Testis (tissue), 2 donors: ENCODE measurements around the gene RBM20.

ENCODE experiments used
- CTCF ChIP-seq, 3 experiments: fragments of 450-650 bp in 2 of 3; fragments of 200-600 bp in 1 of 3; sonication (generic) in 1 of 3; IDR thresholded peaks; one replicate each; pipeline ENCODE4 v1.5.1; 2016 to 2019; ENCODE audit warnings: antibody characterized with exemption in 3 of 3, mild to moderate bottlenecking in 2 of 3, moderate library complexity in 1 of 3
- POLR2A ChIP-seq: fragments of 450-650 bp; IDR thresholded peaks from one replicate; pipeline ENCODE4 v1.6.1; 2017; ENCODE audit warnings: antibody characterized with exemption, mild to moderate bottlenecking, moderate library complexity

- TF ChIP-seq POLR2A (no peak), CTCF (IDR thresholded peaks at IDR 0.05) (no peak)
Measured at GRCh38 chr10:110824660-110825059, 180.5 kb downstream of the RBM20 start.
